ENCODE results near the gene TPRA1.

The TPRA1 gene

DNA sequence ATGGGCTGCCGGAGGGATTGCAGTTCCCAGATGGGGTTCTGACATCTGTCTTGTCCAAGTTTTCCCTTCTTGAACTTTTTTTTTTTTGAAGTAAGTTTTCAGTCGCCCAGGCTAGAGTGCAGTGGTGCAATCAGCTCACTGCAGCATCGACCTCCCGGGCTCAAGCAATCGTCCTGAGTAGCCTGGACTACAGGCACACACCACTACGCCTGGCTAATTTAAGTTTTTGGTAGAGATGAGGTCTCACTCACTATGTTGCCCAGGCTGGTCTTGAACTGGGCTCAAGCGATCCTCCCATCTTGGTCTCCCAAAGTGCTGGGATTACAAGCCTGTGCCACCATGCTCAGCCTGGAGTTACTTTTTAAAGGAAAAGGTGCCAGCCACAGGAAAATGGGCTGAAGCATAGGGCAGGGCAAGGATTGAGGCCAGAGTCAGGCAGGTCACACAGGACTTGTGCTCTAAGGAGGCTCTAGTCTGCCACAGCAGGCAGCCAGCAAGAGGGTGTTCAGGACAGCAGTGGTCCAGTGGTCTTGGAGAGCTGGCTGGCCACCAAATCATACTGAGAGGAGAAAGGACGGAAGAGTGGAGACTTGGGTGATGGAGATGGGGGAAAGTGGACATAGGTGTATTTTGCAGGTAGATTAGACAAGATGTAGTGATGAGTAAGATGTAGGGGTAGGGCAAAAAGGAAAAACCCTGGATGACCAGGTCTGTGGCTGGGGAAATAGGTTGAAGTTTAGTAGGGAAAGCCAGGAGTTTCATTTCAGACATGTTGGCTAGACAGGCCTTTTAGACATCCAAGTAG lies 32.4 kb upstream of the TPRA1 start:
- no peak overlapping the region for H3K4me3 Mint-ChIP-seq
- ATAC-seq (peak; percentile 31), DNase-seq (no peak)
- peaks cover 14% of the 10 kb centered on the region for H3K27me3 Mint-ChIP-seq
- H3K4me1 Mint-ChIP-seq = peaks cover 26% of the 10 kb centered on the region
- H3K9me3 Mint-ChIP-seq = no peaks in the 10 kb centered on the region
- H3K27ac Mint-ChIP-seq = no peak overlapping the region

DNA sequence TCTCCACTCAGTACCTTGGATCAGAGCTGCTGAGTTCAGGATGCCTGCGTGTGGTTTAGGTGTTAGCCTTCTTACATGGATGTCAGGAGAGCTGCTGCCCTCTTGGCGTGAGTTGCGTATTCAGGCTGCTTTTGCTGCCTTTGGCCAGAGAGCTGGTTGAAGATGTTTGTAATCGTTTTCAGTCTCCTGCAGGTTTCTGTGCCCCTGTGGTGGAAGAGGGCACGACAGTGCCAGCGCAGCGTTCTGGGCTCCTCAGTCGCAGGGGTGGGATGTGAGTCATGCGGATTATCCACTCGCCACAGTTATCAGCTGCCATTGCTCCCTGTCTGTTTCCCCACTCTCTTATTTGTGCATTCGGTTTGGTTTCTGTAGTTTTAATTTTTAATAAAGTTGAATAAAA lies 31.5 kb upstream of the TPRA1 start:
- H3K27me3 Mint-ChIP-seq = peaks cover 4% of the 10 kb centered on the region
- H3K4me3 Mint-ChIP-seq = no peak overlapping the region
- H3K9me3 Mint-ChIP-seq = no peaks in the 10 kb centered on the region
- no peak for ATAC-seq
- peaks cover 27% of the 10 kb centered on the region for H3K4me1 Mint-ChIP-seq
- H3K27ac Mint-ChIP-seq = no peak overlapping the region
- no peak for DNase-seq

DNA sequence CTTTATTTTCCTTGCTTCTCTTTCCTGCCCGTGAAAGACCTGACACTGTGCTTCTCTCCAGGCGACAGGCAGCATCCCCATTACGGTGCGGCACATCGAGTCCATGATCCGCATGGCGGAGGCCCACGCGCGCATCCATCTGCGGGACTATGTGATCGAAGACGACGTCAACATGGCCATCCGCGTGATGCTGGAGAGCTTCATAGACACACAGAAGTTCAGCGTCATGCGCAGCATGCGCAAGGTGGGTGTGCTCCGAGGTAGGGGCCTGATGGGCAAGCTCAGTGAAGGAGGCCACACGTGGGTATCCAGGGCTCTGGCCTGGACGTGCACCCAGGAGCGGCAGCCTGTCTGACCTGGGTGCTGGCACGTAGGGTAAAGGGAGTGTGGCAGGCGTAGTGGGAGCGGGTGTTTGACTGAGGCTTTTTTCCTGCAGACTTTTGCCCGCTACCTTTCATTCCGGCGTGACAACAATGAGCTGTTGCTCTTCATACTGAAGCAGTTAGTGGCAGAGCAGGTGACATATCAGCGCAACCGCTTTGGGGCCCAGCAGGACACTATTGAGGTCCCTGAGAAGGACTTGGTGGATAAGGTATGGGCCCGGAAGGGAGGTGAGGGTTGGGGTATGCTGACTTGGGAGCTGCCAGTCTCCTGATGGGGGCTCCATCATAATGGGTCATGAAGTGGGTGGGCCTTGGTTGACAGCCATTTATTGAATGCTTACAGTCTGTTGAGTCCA lies 30.3 kb upstream of the TPRA1 start:
- peaks cover 26% of the 10 kb centered on the region for H3K4me1 Mint-ChIP-seq
- H3K4me3 Mint-ChIP-seq = no peak overlapping the region
- no peaks in the 10 kb centered on the region for H3K9me3 Mint-ChIP-seq
- DNase-seq (no peak), ATAC-seq (no peak)
- no peaks in the 10 kb centered on the region for H3K27me3 Mint-ChIP-seq
- no peak overlapping the region for H3K27ac Mint-ChIP-seq

DNA sequence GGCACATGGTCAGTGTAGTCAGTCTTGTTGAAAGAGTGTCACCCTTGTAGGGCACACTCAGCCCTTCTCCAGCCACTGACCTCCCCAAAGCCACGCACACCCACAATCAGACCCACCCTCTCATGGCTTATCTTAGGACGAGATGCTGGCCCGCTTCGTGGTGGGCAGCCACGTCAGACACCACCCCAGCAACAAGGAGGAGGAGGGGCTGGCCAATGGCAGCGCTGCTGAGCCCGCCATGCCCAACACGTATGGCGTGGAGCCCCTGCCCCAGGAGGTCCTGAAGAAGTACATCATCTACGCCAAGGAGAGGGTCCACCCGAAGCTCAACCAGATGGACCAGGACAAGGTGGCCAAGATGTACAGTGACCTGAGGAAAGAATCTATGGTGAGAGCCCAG lies 28.4 kb upstream of the TPRA1 start:
- H3K27me3 Mint-ChIP-seq = no peaks in the 10 kb centered on the region
- ATAC-seq (no peak), DNase-seq (no peak)
- H3K4me3 Mint-ChIP-seq = no peak overlapping the region
- no peaks in the 10 kb centered on the region for H3K9me3 Mint-ChIP-seq
- H3K27ac Mint-ChIP-seq = no peak overlapping the region
- peaks cover 30% of the 10 kb centered on the region for H3K4me1 Mint-ChIP-seq

DNA sequence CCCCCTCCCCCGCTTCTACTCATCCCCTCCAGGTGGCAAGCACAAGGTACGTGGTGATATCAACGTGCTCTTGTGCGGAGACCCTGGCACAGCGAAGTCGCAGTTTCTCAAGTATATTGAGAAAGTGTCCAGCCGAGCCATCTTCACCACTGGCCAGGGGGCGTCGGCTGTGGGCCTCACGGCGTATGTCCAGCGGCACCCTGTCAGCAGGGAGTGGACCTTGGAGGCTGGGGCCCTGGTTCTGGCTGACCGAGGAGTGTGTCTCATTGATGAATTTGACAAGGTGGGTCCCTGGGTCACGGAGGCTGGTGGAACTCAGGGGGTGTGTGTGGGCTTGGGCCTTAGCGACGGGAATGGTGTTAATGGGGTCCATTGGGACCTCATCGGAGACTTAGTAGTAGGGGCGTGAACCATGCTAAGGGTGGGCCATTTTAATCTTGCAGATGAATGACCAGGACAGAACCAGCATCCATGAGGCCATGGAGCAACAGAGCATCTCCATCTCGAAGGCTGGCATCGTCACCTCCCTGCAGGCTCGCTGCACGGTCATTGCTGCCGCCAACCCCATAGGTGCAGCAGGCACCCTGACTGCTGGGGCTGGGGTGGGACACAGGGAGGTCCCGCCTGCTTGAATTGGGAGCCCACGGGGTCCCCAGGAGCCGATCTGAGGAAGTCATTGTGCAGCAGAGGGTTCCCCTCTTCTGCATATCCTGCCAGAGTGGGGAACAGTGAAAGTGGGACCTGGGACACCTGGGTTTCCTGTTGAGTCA lies 26.5 kb upstream of the TPRA1 start:
- DNase-seq = no peak
- ATAC-seq = peak; percentile 15
- Mint-ChIP-seq H3K27ac (peak overlapping the region in 1 of 2 donors; percentile 10), H3K4me3 (no peak overlapping the region), H3K4me1 (peaks cover 37% of the 10 kb centered on the region), H3K9me3 (no peaks in the 10 kb centered on the region), H3K27me3 (no peaks in the 10 kb centered on the region)

DNA sequence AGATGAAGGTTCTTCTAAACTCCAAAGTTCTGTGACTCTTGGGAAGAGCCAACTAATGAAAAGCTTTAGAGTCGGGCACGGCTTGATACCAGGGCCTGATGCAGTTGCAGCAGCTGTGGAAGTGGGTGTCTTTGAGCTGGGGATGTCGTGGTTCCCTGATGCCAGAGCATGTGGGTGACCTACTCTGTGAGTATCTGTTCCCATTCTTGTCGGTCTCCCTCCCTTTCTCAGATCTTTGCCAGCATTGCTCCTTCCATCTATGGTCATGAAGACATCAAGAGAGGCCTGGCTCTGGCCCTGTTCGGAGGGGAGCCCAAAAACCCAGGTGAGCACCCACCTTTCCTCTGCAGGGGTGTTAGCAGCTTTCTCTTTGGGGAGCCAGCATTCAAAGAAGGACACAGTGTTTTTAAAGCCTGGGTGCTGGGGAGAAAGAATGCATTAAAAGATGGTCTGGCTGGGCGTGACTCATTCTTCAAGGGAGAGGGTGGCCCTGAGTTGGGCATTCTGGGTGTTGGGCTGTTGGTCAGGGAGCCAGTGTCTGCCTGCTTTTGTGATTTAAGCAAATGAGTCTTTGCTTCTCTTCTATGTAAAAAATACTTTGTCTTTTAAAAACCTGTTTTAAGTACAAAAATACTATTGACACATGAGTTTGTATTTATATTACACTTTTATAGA lies 25.2 kb upstream of the TPRA1 start:
- ATAC-seq = no peak
- no peak for DNase-seq
- peaks cover 39% of the 10 kb centered on the region for H3K4me1 Mint-ChIP-seq
- H3K9me3 Mint-ChIP-seq = no peaks in the 10 kb centered on the region
- H3K27ac Mint-ChIP-seq = no peak overlapping the region
- H3K27me3 Mint-ChIP-seq = no peaks in the 10 kb centered on the region
- no peak overlapping the region for H3K4me3 Mint-ChIP-seq

DNA sequence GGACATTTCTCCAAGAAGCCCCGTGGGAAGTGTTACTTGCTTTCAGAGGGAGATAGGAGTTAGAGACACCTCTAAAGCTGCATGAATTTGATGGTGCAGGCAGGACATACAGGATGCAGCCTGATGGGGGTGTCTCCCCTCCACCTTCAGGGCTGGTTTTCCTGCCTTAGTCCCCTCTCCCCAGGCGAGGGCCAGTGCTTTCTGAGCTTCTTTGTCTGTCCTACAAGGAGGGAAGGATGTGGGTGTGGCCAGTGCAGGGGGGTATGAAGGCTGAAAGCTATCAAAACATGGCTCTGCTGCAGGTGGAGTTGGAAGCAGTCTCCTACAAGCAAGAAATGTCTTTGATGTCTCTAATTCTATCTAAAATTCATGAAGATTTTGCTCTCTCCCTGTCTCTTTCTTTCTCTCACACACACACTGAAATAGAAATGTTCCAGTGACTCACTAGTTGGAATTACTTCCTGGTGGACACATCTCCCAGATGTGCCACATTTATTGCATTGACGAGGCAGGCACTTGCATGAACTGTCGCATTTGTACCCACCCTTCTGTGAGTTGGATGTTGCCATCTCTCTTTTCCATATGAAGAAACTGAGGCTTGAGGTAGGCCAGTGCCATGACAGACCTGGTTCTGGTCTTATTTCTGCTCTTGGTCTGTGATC lies 24.5 kb upstream of the TPRA1 start:
- no peak overlapping the region for H3K27ac Mint-ChIP-seq
- DNase-seq = no peak
- no peaks in the 10 kb centered on the region for H3K27me3 Mint-ChIP-seq
- peaks cover 39% of the 10 kb centered on the region for H3K4me1 Mint-ChIP-seq
- no peak overlapping the region for H3K4me3 Mint-ChIP-seq
- no peaks in the 10 kb centered on the region for H3K9me3 Mint-ChIP-seq
- ATAC-seq = no peak

DNA sequence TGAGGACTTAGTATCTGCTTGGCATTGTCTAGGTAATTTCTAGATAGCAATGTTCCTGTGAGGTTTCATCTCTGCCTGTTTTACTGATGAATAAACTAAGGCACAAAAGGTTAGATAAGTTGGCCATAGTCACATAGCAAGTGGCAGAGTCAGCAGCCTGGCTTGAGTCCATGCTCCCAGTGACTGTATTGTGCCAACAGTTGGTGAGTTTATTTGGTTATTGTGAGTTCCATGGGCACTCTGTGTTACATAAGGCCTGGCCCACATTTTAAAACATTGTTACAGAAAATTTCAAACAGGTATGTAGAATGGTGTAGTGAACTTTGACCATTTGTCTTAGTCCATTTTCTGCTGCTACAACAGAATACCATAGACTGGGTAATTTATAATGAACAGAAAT lies 22.9 kb upstream of the TPRA1 start:
- Mint-ChIP-seq H3K27me3 (no peaks in the 10 kb centered on the region), H3K27ac (no peak overlapping the region), H3K9me3 (no peaks in the 10 kb centered on the region), H3K4me1 (peaks cover 44% of the 10 kb centered on the region), H3K4me3 (no peak overlapping the region)
- ATAC-seq (no peak), DNase-seq (no peak)

DNA sequence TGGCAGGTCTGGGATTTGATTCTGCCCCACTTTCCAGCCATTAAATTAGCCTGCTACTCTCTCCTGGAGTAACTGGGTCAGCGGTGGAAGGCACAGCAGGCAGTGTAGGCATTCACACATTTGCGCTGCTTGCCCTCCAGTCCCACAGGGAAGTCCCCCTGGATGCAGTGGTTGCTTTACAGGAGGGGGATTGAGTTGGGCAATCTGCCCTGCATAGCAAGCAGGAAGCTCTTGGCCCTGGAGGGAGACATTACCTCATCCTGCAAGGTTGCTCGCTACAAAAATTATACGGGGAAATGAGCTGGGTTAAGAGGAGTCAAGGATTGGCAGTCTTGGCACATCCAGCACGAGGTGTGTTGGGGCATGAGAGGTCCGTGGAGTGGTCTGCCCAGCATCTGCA lies 22.4 kb upstream of the TPRA1 start:
- ATAC-seq (no peak), DNase-seq (no peak)
- H3K4me1 Mint-ChIP-seq = peaks cover 41% of the 10 kb centered on the region
- H3K9me3 Mint-ChIP-seq = no peaks in the 10 kb centered on the region
- H3K27me3 Mint-ChIP-seq = no peaks in the 10 kb centered on the region
- H3K27ac Mint-ChIP-seq = peak overlapping the region in 1 of 2 donors; percentile 67
- no peak overlapping the region for H3K4me3 Mint-ChIP-seq

DNA sequence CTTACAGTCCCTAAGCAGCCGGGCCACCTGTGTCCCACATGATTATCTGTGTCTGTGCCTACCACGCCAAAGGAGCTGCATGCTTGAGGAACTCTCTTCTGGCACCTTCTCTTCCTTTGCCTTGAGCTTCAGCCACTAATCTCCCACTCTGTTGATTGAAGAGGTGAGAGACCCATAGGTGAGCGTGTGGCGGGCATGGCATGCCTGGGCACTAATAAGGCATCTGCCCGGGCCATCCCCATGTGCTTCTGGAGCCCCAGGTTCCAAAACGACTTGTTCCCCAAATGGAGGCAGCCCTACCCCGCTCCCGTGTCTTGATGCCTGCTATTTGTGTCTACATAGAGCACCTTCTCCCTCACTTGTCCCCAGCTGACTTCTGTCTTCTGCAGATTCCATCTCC lies 20.7 kb upstream of the TPRA1 start:
- Mint-ChIP-seq H3K4me3 (no peak overlapping the region), H3K9me3 (no peaks in the 10 kb centered on the region), H3K4me1 (peaks cover 29% of the 10 kb centered on the region), H3K27ac (no peak overlapping the region), H3K27me3 (no peaks in the 10 kb centered on the region)
- no peak for ATAC-seq
- no peak for DNase-seq

DNA sequence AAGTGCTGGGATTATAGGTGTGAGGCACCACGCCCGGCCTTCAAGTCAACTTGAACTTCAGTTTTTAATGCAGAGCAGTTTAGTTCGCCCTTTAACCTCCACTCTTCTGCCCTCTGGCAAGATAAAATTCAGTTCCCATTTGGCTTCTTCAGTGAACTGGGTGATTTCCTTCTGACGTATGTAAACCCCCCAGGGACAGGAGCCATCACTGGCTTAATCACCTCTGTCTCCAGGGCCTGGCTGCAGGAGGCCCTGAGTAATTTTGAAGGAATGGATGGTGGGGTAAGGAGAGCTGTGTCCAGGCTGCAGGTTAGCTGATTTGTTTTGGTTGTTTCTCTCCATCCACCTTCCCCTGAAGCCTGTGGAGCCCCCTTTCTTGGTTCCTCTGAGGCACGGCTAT lies 19.6 kb upstream of the TPRA1 start:
- ATAC-seq = no peak
- Mint-ChIP-seq H3K4me3 (no peak overlapping the region), H3K4me1 (peaks cover 19% of the 10 kb centered on the region), H3K27ac (peak overlapping the region in 1 of 2 donors; percentile 4), H3K9me3 (no peaks in the 10 kb centered on the region), H3K27me3 (no peaks in the 10 kb centered on the region)
- no peak for DNase-seq

DNA sequence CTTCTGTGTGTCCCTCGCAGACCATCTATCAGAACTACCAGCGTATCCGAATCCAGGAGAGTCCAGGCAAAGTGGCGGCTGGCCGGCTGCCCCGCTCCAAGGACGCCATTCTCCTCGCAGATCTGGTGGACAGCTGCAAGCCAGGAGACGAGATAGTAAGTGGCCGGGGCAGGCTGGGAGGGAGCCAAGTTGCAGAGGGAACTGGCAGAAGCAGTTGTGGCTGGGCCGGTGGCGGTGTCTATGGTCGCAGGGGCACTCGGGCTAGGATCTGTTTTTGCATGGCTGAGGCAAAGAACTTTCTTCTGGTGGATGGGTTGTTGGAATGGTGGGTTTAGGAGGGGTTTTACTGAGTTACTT lies 17.8 kb upstream of the TPRA1 start:
- DNase-seq (no peak), ATAC-seq (no peak)
- H3K27me3 Mint-ChIP-seq = no peaks in the 10 kb centered on the region
- H3K4me1 Mint-ChIP-seq = peaks cover 28% of the 10 kb centered on the region
- no peak overlapping the region for H3K27ac Mint-ChIP-seq
- no peaks in the 10 kb centered on the region for H3K9me3 Mint-ChIP-seq
- H3K4me3 Mint-ChIP-seq = no peak overlapping the region

DNA sequence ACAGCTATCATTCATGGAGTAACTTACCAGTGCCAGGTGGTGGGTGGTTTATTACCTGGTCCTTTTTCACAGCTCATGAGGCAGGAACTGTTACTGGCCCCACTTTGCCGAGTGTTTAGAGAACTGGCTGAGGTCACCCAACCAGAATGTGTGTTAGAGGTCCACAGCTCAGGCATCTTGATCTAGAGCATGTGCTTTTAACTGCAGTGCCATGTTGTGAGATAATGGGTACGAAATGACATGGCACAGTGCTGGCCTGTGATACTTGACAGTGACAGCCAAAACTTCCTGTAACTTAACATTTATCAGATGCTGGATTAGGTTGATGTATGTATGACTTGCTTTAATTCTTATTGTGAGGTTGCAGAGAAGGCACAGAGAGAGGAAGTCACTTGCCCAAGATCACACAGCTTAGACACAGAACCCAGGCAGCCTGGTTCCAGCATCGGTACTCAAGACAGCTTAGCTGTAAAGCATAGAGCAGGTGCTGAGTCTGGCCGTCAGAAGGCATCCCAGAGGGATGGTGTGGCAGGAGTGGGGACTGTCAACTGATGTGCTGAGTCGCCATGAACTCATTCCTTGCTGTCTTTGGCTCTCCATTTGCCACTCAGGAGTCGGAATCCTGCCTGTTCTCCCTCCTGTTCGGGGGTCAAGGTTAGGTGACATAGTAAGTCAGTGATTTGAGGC lies 17.3 kb upstream of the TPRA1 start:
- Mint-ChIP-seq H3K27me3 (no peaks in the 10 kb centered on the region), H3K4me3 (no peak overlapping the region), H3K4me1 (peaks cover 28% of the 10 kb centered on the region), H3K9me3 (no peaks in the 10 kb centered on the region), H3K27ac (no peak overlapping the region)
- no peak for DNase-seq
- ATAC-seq = no peak

DNA sequence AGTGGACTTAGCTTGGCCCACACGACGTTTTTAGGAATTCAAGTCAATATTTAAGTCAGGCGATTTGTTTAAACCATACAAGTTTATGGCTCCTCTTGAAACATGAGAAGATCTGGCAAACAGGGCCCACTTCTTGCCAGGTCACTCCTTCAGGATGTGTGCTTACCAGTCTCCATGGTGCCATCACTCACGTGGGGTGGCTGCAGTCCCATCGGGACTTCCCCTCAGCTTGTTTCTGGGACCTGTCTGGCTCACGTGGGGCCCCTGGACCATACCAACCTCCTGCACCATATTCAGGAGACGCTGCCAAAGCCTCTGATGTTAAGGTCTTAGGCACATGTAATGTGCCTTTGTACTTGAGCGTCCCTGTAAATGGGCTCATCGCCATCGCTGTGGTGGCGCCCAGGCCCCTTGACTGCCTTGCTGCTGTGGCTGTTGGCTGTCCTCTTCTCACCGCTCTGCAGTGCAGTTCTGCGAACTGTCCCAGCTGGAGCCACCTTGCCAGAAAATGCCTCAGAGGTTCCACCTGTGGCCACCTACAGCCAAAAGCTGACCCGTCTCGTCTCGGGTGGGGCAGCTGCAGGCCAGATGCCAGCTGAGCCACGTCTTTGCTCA lies 16.6 kb upstream of the TPRA1 start:
- Mint-ChIP-seq H3K27ac (no peak overlapping the region), H3K4me3 (no peak overlapping the region), H3K4me1 (peaks cover 29% of the 10 kb centered on the region), H3K27me3 (no peaks in the 10 kb centered on the region), H3K9me3 (no peaks in the 10 kb centered on the region)
- ATAC-seq = no peak
- no peak for DNase-seq
